Mucosa of stomach (tissue), 1 donor: ENCODE results near the gene SPHK2.
"Not testable (repeated sequence)": the region's sequence is repeated elsewhere in the genome, so short reads cannot be mapped to it uniquely, and the experiment has no call there.

Experiments used
- H3K27me3 ChIP-seq: one replicate; pipeline ENCODE4 v1.7.0; 2013; ENCODE audit warnings: mild to moderate bottlenecking, low read length; ENCODE audit not compliant: control insufficient read depth, insufficient read depth
- H3K36me3 ChIP-seq: one replicate; pipeline ENCODE4 v1.7.0; 2013; ENCODE audit warnings: low read length; ENCODE audit not compliant: control insufficient read depth, insufficient read depth
- H3K4me1 ChIP-seq: one replicate; pipeline ENCODE4 v1.7.0; 2013; ENCODE audit warnings: mild to moderate bottlenecking, low read length; ENCODE audit not compliant: control insufficient read depth, insufficient read depth
- H3K4me3 ChIP-seq: one replicate; pipeline ENCODE4 v1.7.0; 2013; ENCODE audit warnings: low read length
- H3K9ac ChIP-seq: one replicate; pipeline ENCODE4 v1.7.0; 2013; ENCODE audit warnings: mild to moderate bottlenecking, low read length, moderate library complexity
- H3K9me3 ChIP-seq: one replicate; pipeline ENCODE4 v1.7.0; 2013; ENCODE audit warnings: mild to moderate bottlenecking, low read length, moderate library complexity; ENCODE audit not compliant: control insufficient read depth
- donor health status: Pancreatic carcinoma.

The SPHK2 gene, protein sequence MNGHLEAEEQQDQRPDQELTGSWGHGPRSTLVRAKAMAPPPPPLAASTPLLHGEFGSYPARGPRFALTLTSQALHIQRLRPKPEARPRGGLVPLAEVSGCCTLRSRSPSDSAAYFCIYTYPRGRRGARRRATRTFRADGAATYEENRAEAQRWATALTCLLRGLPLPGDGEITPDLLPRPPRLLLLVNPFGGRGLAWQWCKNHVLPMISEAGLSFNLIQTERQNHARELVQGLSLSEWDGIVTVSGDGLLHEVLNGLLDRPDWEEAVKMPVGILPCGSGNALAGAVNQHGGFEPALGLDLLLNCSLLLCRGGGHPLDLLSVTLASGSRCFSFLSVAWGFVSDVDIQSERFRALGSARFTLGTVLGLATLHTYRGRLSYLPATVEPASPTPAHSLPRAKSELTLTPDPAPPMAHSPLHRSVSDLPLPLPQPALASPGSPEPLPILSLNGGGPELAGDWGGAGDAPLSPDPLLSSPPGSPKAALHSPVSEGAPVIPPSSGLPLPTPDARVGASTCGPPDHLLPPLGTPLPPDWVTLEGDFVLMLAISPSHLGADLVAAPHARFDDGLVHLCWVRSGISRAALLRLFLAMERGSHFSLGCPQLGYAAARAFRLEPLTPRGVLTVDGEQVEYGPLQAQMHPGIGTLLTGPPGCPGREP

DNA sequence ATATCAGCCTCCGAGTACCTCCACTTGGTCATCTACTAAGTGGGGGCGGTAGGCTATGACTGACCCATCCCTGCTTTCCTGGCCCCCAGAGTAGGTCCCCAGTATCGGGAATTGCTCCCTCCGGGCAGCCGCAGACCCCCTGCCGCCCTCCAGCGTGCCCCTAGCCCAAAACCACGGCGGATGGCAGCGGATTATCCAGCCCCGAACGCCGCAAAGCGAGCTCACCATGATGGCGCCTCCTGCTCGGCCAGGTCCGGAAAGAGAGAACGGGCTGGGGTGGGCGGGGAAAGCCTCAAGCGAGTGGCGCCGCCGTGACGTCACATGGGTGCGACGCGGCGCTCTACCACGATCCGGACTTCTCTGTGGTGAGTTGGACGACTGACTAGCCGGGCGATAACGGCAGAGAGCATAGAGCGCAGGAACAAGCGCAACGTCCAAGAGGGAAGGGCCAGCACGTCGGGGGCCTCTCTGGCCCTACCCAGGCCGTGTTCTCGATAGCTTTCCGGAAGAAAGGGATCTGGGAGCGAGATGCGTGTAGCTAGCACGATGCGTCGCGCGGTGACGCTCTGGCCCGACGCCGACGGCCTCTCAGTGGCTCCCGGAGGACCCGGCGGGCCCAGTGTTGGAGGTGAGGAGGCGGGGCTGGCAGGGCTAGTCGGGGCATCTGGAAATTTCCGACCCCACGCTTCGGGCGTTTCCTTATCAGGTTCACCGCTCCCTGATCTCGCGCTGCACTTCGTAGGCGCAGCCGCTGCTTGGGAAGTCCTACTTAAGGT, at the start of gene SPHK2, which contains the start of gene RPL18:
Gene SPHK2, plus strand, starts transcription at position 591 of the 776 bp plus-strand sequence. CDS start 1,009 bp downstream, outside the sequence.
Gene RPL18, minus strand, starts transcription at position 263 of the 776 bp plus-strand sequence. Its CDS starts 35 bp downstream, at position 228.
- Histone ChIP-seq H3K4me1 (peaks cover 44% of the 10 kb centered on the region), H3K9ac (peak within 1 kb of the TSS; percentile 98), H3K4me3 (peak within 1 kb of the TSS; percentile 100), H3K9me3 (no peaks in the 10 kb centered on the region), H3K36me3 (peaks cover 27% of the 10 kb centered on the region), H3K27me3 (no peaks in the 10 kb centered on the region)

DNA sequence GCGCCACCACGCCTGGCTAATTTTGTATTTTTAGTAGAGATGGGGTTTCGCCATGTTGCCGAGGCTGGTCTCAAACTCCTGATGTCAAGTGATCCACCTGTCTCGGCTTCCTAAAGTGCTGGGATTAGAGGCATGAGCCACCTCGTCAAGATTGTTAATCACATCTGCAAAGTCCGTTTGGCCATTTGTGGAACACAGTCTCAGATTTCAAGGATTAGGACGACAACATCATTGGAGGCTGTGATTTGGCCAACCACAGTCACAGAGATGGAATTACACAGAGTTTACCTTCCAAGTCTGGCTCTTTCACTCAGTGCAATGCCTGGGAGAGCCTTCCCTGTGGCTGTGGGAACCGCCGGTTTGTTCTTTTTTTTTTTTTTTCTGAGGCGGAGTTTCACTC, 49.5 kb upstream of the SPHK2 start:
- no peaks in the 10 kb centered on the region for H3K27me3 ChIP-seq
- H3K9ac ChIP-seq = no peak overlapping the region
- H3K9me3 ChIP-seq = no peaks in the 10 kb centered on the region
- H3K4me3 ChIP-seq = no peak overlapping the region
- H3K36me3 ChIP-seq = no peaks in the 10 kb centered on the region
- H3K4me1 ChIP-seq = peaks cover 30% of the 10 kb centered on the region

DNA sequence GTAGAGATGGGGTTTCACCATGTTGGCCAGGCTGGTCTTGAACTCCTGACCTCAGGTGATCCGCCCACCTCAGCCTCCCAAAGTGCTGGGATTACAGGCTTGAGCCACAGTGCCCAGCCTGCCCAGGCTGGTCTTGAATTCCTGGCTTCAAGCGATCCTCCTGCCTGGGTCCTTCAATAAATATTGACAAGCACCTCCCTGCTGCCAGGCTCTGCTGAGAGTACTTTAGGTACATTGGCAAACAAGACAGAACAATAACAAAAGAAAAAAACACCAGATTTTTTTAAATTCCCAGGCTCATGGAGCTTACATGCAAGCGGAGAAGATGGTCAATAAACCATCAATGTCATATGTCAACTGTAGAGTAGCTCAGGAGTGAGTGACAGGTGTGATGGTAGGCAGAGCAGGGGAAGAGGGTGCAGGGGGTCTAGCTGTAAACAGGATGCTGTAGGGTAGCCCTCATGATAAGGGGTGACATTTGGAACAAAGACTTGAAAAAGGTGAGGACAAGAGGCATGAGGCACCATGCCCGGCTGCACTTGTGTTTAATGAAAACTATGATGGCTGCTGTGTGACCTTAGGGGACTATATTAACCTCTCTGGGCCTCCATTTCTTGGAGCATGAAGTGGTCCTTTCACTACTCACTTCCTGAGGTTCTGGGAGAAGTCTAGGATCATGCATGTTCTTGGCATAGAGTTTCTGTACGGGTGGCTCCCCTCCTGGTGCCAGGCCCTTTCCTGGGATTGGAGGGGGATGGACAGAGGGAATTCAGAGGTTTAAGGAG, 47.7 kb upstream of the SPHK2 start:
- Histone ChIP-seq H3K9me3 (no peaks in the 10 kb centered on the region), H3K4me1 (peaks cover 30% of the 10 kb centered on the region), H3K27me3 (no peaks in the 10 kb centered on the region), H3K9ac (no peak overlapping the region), H3K4me3 (no peak overlapping the region), H3K36me3 (no peaks in the 10 kb centered on the region)

DNA sequence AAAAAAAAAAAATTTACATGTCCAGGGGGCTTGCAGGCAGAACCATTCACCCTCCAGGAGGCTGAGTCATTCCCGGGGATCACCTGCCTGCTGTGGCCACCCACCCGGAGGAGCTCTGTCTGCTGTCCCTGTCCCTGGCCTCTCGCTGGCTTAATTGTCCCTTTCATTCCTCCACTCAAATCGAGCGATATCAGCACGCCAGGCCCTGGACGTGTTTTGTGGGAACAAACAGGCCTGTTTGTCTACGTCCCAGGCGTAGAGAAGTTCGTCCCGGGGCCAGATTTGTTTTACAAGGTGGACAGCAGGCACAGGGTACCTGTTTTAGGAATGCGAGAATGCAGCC, 46.2 kb upstream of the SPHK2 start:
- Histone ChIP-seq H3K9me3 (no peaks in the 10 kb centered on the region), H3K9ac (no peak overlapping the region), H3K4me1 (peaks cover 25% of the 10 kb centered on the region), H3K36me3 (no peaks in the 10 kb centered on the region), H3K4me3 (no peak overlapping the region), H3K27me3 (no peaks in the 10 kb centered on the region)

DNA sequence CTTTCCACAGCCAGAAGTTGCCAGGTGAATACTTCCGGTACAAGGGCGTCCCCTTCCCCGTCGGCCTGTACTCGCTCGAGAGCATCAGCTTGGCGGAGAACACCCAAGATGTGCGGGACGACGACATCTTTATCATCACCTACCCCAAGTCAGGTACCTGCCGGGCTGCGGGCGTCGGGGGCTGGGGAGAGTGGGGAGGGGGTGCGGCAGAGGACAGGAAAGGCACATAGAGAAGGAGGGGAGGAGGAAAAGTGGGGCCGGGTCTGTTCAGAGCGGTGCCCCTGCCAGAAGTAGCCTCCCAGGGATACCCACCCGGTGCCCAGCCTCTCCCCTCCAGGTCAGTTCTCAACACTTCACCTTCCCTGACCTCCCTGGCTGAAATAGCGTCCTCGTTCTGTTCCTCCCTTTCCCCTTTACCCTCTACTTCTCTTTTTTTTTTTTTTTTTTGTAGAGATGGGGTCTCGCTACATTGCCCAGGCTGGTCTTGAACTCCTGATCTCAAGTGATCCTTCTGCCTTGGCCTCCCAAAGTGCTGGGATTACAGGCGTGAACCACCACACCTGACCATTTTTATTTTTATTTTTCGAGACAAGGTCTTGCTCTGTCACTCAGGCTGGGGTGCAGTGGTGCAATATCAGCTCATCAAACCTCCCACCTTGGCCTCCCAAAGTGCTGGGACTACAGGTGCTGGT, 43.2 kb upstream of the SPHK2 start:
- Histone ChIP-seq H3K4me1 (peaks cover 17% of the 10 kb centered on the region), H3K4me3 (no peak overlapping the region), H3K9ac (no peak overlapping the region), H3K9me3 (no peaks in the 10 kb centered on the region), H3K27me3 (no peaks in the 10 kb centered on the region), H3K36me3 (no peaks in the 10 kb centered on the region)

DNA sequence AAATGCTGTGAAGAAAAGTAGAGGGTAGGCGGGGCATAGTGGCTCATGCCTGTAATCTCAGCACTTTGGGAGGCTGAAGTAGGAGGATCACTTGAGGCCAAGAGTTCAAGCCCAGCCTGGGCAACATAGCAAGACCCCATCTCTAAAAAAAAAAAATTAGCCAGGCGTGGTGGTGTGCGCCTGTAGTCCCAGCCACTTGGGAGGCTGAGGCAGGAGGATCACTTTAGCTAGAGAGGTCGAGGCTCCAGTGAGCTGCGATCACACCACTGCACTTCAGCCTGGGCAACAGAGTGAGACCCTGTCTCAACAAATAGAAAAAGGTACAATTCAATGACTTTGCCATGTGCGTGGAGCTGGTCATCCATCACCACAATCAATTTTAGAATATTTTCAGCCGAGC, 41.4 kb upstream of the SPHK2 start:
- H3K9ac ChIP-seq, H3K36me3 ChIP-seq, H3K27me3 ChIP-seq, H3K4me3 ChIP-seq, H3K9me3 ChIP-seq: not testable (repeated sequence)
- H3K4me1 ChIP-seq = peaks cover 16% of the 10 kb centered on the region

DNA sequence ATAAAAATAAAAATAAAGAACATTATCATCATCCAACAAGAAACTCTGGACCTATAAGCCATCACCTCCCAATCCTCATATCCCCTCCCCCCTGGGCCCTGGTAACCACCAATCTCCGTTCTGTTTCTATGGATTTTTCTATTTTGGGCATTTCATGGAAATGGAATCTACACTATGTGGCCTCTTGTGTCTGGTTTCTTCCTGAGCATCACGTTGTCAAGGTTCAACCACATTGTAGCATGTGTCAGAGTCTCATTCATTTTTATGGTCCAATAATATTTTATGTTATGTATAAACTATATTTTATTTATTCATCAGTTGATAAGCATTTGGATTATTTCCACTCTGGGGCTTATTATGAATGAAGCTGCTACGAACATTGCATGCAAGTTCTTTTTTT, 40.4 kb upstream of the SPHK2 start:
- H3K4me1 ChIP-seq = peaks cover 16% of the 10 kb centered on the region
- no peaks in the 10 kb centered on the region for H3K27me3 ChIP-seq
- no peak overlapping the region for H3K4me3 ChIP-seq
- no peaks in the 10 kb centered on the region for H3K9me3 ChIP-seq
- H3K36me3 ChIP-seq = no peaks in the 10 kb centered on the region
- no peak overlapping the region for H3K9ac ChIP-seq

DNA sequence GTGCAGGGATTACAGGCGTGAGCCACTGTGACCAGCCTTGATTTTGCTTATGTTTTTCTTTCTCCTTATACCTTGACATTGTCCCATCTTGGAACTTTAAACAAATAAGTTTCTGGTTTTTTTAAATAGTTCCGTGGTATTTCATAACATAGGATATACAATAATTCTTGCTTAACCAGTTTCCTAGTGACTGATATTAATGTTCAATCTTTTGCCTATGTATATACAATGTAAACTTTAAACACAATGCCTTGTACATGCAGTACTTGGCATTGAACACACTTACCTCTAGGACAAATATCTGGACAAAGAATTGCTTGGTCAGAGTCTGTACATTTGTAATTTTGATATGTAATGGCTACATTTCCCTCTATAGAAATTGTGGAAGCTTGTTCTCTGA, 37.1 kb upstream of the SPHK2 start:
- no peaks in the 10 kb centered on the region for H3K9me3 ChIP-seq
- H3K36me3 ChIP-seq = no peaks in the 10 kb centered on the region
- H3K27me3 ChIP-seq = no peaks in the 10 kb centered on the region
- no peak overlapping the region for H3K9ac ChIP-seq
- H3K4me3 ChIP-seq = no peak overlapping the region
- H3K4me1 ChIP-seq = peaks cover 15% of the 10 kb centered on the region

DNA sequence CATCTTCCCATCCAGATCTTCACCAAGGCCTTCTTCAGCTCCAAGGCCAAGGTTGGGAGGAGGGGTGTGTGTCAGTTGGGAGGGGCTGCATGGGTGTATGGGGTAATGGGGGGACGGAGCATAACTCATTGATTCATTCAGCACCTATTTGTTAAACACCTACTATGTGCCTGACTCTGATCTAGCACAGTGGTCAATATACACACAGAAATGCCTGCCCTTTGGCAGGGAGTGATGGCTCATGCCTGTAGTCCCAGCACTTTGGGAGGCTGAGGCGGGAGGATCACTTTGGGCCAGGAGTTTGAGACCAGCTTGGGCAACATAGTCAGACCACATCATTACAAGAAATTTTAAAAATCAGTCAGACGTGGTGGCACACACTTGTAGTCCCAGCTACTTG, 31.9 kb upstream of the SPHK2 start:
- no peak overlapping the region for H3K4me3 ChIP-seq
- no peaks in the 10 kb centered on the region for H3K27me3 ChIP-seq
- peaks cover 20% of the 10 kb centered on the region for H3K4me1 ChIP-seq
- H3K9ac ChIP-seq = no peak overlapping the region
- no peaks in the 10 kb centered on the region for H3K36me3 ChIP-seq
- H3K9me3 ChIP-seq = no peaks in the 10 kb centered on the region

DNA sequence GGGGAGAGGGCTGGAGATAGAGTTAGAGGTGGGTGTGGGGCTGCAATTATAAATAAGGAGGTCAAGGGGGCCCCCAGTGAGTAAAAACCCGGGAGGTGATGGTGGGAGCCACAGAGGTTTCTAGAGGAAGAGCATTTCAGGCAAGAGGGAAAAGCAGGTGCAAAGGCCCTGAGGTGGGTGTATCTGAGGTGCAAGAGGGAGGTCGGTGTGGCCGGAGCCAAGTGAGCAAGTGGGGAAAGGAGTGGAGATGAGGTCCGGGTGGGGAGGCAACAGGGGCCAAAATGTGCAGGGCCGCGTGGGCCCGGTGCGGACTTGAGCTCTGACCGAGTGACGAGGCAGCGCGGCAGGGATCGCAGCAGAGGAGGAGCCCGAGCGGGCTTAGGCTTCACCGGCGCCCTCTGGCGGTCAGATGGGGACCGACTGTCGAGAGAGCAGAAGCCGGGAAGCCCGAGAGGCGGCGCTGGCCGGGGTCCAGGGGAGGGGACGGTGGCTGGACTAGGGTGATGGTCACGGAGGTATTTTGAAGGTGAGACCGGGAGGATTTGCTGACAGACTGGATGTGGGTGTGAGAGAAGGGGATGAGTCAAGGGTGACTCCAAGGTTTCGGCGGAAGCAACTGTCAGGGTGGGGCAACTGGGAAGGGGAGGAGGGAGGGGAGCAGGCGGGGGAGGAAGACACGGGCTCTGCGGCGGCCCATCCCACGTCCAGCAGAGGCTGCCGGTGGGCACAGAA, 30.5 kb upstream of the SPHK2 start:
- H3K9me3 ChIP-seq = no peaks in the 10 kb centered on the region
- no peaks in the 10 kb centered on the region for H3K27me3 ChIP-seq
- H3K36me3 ChIP-seq = no peaks in the 10 kb centered on the region
- H3K4me1 ChIP-seq = peaks cover 13% of the 10 kb centered on the region
- H3K9ac ChIP-seq = peak overlapping the region; percentile 61
- peak overlapping the region; percentile 31 for H3K4me3 ChIP-seq

DNA sequence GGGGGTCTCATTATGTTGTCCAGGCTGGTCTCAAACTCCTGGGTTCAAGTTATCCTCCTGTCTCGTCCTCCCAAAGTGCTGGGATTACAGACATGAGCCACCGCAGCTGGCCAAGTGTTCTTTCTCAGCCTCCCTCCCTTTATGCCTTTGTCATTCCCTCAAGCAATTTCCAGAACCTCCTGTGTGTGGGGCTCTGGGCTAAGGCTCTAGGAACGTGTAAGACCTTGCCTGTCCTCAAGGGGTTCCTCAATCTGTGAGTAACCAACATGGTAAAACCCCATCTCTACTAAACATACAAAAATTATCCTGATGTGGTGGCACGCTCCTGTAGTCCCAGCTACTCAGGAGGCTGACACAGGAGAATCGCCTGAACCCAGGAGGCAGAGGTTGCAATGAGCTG, 28.3 kb upstream of the SPHK2 start:
- H3K9me3 ChIP-seq = no peaks in the 10 kb centered on the region
- H3K36me3 ChIP-seq = no peaks in the 10 kb centered on the region
- H3K4me3 ChIP-seq = no peak overlapping the region
- H3K27me3 ChIP-seq = no peaks in the 10 kb centered on the region
- H3K4me1 ChIP-seq = peaks cover 6% of the 10 kb centered on the region
- H3K9ac ChIP-seq = no peak overlapping the region
